ENCODE measurements around the gene SWAP70.
A peak's percentile ranks its signal among the peaks of the same experiment; 100 is the strongest.
"Not testable (repeated sequence)": the region's sequence is repeated elsewhere in the genome, so short reads cannot be mapped to it uniquely, and the experiment has no call there.

The SWAP70 gene

DNA sequence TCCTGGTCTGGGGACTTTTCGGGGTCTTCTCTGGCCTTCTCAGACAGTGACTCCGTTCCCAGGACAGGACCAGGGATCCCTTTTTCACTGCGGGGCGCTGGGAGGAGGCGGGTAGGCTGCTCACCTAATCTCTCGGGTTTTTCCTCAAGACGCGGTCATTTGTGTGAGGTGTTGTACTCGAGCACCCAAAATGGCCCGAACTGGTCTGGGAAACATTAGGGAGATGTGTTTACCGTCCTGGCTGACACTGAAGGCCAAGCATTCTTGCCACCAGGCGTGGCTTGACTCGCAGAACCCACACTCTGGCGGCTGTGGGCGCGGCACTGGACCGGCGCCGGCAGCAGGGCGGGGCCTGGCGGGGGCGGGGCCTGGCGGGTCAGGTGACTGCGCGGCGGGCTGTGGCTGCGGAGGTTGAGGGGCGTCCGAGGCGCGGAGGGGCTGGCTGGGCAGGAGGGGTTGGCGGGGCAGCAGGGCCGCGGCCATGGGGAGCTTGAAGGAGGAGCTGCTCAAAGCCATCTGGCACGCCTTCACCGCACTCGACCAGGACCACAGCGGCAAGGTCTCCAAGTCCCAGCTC, at the start of gene SWAP70:
Gene SWAP70, plus strand, starts transcription at position 379 of the 577 bp plus-strand sequence. Its CDS starts 103 bp downstream, at position 482.
- DNase-seq (ENCODE audit: low read depth), result peak; percentile 67

DNA sequence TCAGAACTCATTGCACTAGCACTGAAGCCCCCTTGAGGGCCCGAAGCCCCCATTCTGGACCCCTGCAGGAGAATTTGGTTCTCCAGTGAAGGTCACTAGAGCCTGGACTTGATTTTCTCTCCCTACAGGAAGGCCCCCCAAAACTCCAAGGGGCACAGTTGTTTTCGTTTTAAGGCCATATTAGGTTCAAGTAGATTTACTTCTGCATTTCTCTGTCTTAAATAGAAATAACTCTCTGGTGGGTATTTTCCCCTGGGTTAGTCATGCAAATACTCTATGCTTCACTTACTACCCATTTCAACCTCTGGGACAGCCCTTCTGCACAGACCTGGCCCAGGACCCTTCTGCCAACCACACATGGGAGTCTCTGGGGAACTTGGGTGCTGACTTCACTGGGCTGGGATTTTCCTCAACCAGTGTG, 48.8 kb upstream of the SWAP70 start:
- DNase-seq (ENCODE audit: low read depth), result no peak

DNA sequence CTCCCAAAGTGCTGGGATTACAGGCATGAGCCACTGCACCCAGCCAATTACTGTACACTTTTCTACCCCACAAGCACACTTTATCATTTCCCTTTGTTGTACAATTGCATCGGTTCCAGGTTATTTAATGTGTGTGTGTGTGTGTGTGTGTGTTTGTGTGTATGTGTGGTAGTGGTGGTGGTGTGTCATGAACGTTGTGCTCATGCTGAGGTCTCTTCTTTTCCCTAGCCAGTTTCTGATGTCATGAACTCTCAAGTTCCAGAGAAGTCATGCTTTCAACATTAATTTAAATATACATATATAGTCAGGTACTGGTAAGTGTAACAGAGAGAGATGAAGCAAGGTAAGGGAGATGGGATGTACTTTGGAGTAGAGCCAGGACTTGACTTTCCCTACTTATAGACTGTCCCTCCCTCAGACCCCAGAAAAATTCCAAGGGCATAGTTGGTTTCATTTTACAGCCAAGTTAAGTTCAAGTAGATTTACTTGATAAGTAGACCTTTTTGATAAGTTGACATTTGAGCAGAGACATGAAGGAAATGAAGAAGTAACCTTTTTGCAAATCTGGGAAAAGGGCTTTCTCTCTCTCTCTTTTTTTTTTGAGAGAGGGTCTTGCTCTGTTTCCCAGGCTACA, 47.7 kb upstream of the SWAP70 start:
- no peak for DNase-seq (ENCODE audit: low read depth)

DNA sequence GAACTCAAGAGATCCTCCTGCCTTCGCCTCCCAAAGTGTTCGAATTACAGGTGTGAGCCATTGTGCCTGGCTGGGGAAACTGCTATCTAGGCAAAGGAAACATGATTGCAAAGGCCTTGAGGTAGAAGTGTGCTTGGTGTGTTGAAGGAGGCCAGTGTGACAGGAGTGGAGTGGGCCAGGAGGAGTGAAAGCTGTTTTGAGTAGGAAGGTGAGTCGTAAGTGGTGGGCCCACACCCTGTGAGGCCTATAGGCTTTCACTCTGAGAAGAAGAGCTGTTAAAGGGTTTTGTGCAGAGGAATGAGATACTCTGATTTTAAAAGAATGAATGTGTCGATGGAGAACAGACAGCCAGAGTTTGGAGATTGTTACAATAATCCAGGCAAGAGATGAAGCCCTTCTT, 47.0 kb upstream of the SWAP70 start:
- DNase-seq (ENCODE audit: low read depth), result no peak

DNA sequence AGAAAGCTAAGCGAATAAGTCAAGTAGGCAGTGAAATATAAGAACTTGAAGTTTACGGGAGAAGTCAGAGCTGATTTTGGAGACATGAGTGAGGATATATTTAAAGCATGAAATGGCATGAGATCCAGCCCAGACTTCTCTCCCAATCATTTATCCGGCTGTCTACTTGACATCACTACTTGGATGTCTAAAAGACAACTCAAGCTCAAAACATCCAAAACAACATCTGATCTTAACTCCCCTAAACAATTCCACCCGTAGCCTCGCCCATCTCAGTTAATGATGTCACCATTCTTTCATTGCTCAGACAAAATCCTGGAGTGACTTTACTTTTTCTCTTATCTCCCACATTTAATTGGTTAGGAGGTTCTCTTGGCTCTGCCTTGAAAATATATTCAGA, 45.9 kb upstream of the SWAP70 start:
- peak; percentile 58 for DNase-seq (ENCODE audit: low read depth)

DNA sequence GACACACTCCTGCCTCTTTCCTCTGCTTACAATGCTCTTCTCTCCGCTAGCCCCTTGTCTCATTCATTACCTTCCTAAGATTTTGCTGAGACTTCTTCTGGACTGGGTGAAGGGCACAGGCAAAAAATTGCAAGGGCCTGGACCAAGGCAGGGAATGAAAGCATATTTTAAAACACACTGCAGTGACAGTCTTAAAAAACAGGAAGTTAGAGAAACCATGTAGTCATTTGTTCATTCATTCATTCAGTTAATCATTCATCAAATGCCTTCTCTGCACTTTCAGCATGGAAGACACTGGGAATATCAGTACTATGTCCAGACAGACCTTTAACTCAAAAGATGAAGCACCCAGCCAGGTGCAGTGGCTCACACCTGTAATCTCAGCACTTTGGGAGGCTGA, 44.9 kb upstream of the SWAP70 start:
- no peak for DNase-seq (ENCODE audit: low read depth)

DNA sequence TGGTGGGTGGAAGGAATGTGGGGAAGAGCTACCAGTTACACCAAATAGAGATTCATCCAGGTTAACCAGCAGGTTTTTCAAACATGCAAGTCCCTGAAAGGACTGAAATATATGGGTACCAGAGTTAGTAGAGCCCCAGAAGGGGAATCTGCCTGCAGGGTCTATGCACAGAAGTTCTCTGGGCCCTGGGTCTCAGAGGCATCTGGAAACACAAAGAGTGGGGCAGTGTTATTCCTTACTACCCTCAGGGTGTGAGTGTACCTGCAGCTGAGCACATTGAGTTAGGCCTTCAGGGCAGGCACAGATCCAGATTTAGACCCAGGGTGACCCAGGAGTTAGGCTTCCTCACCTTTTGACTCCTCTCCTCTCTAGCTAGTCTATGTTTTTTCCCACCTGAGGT, 43.9 kb upstream of the SWAP70 start:
- DNase-seq (ENCODE audit: low read depth), result no peak

DNA sequence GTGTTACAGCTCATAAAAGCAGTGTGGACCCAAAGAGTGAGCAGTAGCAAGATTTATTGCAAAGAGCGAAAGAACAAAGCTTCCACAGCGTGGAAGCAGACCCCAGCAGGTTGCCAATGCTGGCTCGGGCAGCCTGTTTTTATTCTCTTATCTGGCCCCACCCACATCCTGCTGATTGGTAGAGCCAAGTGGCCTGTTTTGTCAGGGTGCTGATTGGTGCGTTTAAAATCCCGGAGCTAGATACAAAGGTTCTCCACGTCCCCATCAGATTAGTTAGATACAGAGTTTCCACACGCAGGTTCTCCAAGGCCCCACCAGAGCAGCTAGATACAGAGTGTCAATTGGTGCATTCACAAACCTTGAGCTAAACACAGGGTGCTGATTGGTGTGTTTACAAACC, 41.5 kb upstream of the SWAP70 start:
- DNase-seq (ENCODE audit: low read depth), result not testable (repeated sequence)

DNA sequence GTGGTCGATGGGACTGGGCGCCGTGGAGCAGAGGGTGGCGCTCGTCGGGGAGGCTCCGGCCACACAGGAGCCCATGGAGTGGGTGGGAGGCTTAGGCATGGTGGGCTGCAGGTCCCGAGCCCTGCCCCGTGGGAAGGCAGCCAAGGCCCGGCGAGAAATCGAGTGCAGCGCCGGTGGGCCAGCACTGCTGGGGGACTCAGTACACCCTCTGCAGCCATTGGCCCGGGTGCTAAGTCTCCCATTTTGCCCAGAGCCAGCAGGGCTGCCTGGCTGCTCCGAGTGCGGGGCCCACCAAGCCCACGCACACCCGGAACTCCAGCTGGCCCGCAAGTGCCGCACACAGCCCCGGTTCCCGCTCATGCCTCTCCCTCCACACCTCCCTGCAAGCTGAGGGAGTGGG, 40.8 kb upstream of the SWAP70 start:
- DNase-seq (ENCODE audit: low read depth), result not testable (repeated sequence)

DNA sequence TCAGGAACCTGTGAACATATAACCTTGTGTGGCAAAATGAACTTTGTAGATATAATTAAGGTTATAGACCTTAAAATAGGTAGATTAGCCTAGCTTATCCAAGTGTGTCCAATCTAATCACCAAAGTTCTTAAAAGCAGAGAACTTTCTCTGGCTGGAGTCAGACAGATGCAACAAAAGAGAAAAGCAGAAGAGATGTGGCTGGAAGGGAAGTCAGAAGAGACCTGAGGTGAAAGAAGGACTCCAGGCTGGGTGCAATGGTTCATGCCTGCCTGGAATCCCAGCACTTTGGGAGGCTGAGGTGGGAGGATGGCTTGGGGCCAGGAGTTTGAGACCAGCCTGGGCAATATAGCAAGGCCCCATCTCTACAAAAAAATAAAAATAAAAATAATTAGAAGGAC, 39.4 kb upstream of the SWAP70 start:
- DNase-seq (ENCODE audit: low read depth), result no peak

DNA sequence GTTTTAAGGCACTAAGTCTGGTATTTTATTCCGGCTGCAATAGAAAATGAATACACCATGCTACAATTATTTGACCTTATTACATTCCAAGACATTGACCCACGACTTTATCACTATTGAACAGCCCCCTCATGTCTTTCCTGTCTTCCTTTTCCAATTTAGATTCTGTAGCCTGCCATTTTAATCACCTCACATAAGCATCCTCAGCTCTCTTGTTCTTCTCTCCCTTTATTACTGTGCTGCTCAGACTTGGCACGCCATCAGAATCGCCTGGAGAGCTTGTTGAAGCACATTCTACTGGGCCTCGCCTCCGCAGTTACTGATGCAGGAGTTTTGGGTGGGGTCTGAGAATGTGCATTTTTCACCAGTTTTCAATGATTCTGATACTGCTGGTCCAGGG, 38.7 kb upstream of the SWAP70 start:
- no peak for DNase-seq (ENCODE audit: low read depth)

DNA sequence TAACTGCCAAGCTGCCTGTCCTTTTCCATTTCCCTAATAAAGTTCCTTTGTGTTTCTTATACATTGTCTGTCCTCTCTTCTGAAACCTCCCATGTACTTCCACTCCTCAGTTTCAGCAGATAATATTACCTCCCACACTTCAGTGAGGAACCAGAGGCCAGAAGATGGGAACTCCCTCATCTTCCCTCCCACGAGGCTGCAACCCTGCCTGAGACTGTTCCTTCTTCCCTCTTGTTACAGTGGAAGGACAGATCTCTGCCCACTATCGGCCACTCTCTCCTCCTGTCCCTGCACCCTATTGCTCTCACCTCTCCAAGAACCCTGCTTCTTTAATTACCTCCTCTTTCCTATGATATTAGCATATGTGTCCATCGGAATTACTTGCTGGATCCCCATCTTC, 38.1 kb upstream of the SWAP70 start:
- no peak for DNase-seq (ENCODE audit: low read depth)

DNA sequence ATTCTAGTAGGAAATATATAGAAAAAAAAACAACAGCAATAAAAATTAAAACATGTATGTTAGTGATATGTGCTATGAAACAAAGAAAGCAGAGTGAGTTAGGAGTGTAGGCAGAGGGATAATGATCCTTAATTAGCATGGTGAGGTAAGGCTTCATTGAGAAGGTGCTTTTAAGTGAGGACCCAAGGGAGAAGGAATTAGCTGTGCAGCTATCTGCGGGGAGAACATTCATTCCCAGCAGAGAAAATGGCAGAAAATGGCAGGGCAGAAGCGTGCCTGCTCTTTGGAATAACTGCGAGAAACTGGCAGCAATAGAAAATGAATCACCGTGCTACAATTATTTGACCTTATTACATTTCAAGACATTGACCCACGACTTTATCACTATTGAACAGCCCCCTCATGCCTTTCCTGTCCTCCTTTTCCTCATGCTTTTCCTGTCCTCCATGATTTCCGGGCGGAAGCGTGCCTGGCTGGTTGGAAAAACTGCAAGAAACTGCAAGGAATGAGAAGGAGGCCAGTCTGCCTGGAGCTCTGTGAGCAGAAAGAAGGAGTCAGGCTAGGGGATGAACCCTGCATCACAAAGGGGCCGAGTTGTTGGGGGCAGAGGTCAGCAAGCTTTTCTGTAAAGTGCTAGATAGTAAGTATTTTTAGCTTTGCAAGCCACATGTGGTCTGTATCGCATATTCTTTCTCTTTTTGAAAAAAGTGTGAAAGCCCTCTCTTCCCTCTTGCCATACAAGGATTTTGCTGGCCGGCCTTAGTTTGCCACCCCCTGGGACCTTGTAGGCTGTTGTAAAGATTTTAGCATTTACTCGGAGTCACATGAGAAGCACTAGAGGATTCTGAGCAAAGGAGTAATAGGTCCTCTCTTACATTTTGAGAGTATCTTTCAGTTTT, 37.1 kb upstream of the SWAP70 start:
- no peak for DNase-seq (ENCODE audit: low read depth)

DNA sequence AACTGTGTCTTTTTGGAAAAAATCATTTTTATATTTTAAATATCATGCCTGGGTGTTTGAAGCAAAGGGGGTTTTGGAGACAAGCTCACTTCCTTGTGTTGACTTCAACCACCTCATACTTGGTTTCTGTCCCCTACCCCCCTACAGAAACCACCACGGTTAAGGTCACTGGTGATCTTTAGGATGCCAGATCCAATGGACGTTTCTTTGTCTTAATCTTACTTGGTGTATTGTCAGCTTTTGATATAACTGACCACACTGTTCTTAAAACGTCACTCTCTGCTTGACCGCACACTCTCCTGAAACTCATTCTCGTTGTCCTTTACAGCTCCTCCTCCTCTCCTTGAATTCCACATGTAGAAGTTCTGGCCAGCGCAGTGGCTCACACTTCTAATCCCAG, 34.8 kb upstream of the SWAP70 start:
- no peak for DNase-seq (ENCODE audit: low read depth)

DNA sequence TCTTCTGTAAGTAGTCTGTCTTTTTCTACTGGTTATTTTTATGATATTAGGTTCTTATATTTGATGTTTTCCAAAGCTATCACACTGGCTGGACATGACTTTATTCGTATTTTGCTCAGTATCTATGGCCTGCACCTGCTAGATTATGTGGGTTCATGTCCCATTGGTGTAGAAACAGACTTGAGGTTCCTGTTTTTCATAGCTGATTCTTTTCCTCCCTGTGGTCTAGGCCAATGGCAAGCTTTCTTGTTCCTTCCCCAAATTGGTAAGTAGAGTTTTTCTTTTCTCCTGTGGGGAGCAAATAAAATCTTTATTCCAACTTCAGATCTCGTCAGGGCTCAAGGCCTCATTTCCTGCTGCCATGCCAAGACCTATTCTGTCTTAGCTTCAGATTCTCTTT, 30.2 kb upstream of the SWAP70 start:
- no peak for DNase-seq (ENCODE audit: low read depth)

DNA sequence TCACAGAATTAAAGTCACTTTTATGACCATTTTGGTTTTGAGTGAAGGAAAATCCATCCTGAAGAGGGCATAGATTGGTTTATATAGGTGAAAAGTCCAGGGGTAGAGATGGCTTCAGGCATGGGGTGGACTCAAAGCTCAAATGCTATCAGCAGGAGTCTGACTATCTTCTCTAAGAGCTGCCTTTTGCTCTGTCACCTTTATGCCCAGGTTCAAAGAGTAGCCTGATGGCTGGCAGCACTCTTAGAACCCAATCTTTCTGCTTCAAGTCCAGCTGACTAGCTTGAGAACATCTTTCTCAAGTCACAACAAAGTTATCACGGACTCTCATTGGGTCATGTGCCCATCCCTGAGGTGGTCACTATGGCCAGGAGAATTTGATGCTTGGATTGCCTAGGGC, 27.2 kb upstream of the SWAP70 start:
- DNase-seq (ENCODE audit: low read depth), result no peak

DNA sequence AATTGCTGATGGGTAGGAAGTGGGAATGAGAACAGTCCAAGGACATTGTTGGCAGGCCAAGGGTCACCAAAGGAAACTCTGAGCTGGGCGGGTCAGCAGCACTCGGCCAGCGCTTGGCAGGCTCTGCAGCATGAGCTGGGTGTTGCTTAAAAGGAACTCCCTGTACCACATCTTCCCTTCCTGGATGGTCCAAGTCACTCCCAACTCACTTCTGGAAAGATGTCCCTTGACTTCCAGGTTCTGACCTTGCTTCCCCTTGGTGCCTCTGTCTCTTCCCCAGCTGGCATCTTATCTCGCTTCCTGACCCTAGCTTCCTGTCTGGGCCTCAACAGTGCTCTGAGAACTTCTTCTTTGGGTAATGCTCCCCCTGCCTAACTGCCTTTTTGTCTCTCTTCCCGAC, 24.8 kb upstream of the SWAP70 start:
- DNase-seq (ENCODE audit: low read depth), result no peak

DNA sequence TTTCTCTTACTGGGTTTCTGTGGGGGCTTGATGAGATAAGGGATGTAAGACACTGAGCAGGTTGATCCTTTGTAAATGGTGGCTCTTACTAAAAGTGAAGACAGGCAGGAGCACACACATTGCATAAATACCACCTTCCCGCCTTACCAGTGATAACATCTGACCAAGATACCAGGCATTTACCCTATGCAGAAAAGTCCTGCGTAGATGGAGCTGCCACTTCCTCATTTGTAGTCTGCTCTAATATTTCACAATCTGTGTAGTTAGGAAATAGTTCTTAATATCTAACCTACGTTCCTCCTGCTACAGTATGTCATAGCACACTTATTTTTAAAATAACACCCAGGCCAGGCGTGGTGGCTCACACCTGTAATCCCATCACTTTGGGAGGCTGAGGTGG, 23.9 kb upstream of the SWAP70 start:
- no peak for DNase-seq (ENCODE audit: low read depth)

DNA sequence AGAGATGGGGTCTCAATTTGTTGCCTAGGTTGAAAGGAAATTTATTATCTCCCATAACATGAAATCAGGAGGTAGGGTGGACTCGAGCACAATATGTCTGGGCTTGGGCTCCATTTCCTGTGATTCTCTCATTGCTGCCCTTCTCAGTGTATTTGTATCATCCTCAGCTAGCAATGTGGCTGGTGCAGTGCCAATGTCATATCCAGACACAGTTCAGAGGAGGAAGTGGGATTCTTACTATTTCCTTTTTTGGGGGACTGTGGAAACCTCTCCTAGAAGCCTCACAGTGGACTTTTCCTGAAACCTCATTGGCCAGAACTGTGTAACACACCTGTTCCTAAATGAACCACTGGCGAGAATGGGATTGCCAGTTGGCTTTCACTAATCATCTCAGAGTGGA, 21.0 kb upstream of the SWAP70 start:
- no peak for DNase-seq (ENCODE audit: low read depth)

DNA sequence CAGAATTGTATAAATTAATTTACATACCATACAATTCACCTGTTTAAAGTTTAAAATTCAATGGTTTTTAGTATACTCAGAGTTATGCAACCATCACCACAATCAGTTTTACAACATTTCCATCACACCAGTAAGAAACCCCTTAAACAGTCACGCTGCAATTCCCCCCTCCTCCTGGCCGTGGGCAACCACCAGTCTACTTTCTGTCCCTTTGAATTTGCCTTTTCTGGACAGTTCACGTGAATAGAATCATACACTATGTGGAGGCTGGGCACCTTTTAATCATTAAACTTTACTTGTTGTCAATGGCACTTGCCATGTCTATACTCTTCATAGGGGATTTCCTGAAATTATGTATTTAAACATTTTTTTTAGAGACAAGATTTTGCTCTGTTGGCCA, 20.1 kb upstream of the SWAP70 start:
- no peak for DNase-seq (ENCODE audit: low read depth)

DNA sequence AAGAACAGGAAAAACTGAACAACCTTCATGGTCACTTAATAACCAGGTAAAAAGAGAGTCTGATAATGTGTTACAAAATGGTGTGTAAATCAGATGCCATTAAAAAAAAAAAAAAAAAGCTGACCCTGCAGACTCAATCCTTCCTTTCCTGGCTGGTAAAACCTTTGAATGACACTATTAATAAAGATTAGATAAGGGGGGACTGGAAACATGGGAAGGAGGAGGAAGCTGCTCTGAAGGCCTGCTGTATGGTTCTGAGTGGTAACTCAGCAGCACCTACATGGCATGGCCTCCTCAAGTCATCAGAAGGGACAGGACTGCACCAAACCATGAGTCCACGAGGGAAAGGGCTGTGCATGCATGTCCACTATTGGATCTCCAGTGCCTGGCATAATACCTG, 18.0 kb upstream of the SWAP70 start:
- DNase-seq (ENCODE audit: low read depth), result no peak

DNA sequence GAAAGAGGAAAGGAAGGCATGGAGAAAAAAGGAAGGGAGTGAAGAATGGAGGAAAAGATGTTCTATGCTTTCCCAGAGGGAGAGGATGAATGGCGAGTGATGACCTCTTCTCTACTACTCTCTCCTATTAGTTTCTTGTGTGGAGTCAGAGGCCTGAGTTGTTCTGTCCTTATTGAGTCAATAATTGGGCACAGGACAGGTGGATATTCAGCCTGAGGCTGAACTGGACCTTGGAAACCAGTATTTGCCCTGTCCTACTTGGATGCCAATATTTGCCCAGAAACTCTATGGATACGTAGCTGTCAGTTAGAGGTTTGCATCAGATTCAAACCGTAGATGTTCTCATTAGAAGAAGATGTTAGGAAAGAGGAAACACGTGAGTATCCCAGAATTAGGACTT, 17.6 kb upstream of the SWAP70 start:
- DNase-seq (ENCODE audit: low read depth), result no peak

DNA sequence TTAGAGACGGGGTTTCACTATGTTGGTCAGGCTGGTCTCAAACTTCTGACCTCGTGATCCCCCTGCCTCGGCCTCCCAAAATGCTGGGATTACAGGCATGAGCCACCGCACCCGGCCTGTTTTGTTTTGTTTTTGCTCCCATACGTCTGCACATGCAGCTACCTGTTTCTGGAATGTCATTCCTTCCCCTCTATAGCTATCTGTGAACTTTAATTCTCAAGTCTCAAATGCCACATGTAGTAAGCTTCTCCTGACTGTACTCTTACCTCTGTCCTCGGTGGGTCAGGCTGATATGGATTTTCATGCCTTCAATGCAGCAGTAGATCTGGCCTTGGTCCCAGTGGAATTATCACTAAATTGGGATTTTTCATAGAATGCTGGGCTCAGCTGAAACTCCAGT, 12.4 kb upstream of the SWAP70 start:
- DNase-seq (ENCODE audit: low read depth), result no peak

Measured in stromal cell of bone marrow (primary cell).